Gastroesophageal sphincter (tissue), 3 donors: ENCODE data around the gene PPP1R16B.

Experiments
- POLR2A ChIP-seq, 2 donors: fragments of 450-650 bp; IDR thresholded peaks; one replicate each; pipeline ENCODE4 v1.6.1; 2017; ENCODE audit warnings: antibody characterized with exemption in 2 of 2, mild to moderate bottlenecking in 2 of 2, moderate library complexity in 1 of 2
- TF ChIP-seq, protein P1 (sequence below), 4 experiments: fragments of 200-600 bp in 2 of 4; fragments of 450-650 bp in 2 of 4; sonication (generic) in 1 of 4; IDR thresholded peaks; one replicate each; pipeline ENCODE4 v1.5.1; 2017 to 2019; ENCODE audit warnings: antibody characterized with exemption in 4 of 4, mild to moderate bottlenecking in 2 of 4, moderate library complexity in 2 of 4

DNA sequence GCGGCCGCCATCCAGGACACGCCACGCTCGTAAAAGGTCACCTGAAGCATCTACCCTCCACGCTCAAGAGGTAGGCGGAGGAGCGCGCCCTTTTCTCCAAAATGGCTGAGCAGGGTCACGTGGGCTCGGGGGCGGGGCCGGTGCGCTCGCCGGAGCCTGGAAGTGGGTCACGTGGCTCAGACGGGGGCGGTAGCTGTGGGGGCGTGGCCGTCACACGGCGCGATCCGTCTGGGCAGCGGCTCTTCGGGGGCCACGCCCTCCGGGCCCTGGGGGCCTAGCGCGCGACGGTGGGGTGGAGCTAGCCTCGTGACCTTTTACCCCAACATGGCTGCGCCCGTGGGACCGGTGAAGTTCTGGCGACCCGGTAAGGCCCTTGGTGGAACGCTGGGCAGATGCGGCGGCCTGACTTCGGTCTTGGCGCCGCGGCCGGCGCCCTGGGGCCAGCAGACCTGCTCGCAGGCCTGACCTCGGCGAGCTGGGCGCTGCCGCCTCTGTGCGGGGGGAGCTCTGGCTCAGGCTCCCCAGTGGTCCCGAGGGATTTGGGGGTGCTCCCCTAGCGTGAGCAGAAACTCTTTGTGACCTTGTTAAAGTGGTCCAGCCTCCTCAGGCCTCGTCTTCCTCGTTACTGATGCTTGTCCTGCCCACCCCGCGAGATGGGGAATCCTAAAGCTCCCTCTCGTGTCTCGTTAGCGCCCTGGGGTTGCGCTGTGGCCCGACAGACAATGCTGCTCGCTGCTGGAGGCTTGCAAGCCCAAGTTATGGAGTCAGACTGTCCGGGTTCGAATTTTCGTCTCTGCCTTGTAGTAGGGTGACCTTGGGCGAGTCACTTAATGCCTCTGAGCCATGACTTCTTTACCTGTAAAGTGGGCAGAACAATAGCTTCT lies 156.8 kb downstream of the PPP1R16B start, which contains the start of gene DHX35:
- TF ChIP-seq POLR2A (IDR thresholded peaks at IDR 0.05): peak; percentile 32 to 47
- TF ChIP-seq, protein P1, sequence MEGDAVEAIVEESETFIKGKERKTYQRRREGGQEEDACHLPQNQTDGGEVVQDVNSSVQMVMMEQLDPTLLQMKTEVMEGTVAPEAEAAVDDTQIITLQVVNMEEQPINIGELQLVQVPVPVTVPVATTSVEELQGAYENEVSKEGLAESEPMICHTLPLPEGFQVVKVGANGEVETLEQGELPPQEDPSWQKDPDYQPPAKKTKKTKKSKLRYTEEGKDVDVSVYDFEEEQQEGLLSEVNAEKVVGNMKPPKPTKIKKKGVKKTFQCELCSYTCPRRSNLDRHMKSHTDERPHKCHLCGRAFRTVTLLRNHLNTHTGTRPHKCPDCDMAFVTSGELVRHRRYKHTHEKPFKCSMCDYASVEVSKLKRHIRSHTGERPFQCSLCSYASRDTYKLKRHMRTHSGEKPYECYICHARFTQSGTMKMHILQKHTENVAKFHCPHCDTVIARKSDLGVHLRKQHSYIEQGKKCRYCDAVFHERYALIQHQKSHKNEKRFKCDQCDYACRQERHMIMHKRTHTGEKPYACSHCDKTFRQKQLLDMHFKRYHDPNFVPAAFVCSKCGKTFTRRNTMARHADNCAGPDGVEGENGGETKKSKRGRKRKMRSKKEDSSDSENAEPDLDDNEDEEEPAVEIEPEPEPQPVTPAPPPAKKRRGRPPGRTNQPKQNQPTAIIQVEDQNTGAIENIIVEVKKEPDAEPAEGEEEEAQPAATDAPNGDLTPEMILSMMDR (IDR thresholded peaks at IDR 0.05): peak in 2 of 4 experiments; percentile 18 to 59
